GM13976 (cell line): Measurements from ENCODE around the gene MFRP.

Experiments used
- DNase-seq: peaks from one replicate; pipeline ENCODE4 v3.0.0; 2012; ENCODE audit warnings: low spot score
- CTCF ChIP-seq: IDR thresholded peaks from 2 replicates; pipeline ENCODE4 v1.5.1; 2012; ENCODE audit warnings: borderline replicate concordance, mild to moderate bottlenecking; ENCODE audit not compliant: insufficient read depth; ENCODE audit errors: extremely low read depth, missing control alignments, control extremely low read depth
- in situ Hi-C: fragments of 300-500 bp; cut with MboI; formaldehyde crosslinking; loops from one replicate; pipeline ENCODE4 v1.12.0; 2022; ENCODE audit warnings: low sequenced_read_pairs, mixed read lengths, inconsistent platforms; ENCODE audit not compliant: unreplicated experiment

Gene MFRP

GRCh38 chr11:119295178-119295577, 51.3 kb downstream of the MFRP start:
- in situ Hi-C loops, result no loop called here
- TF ChIP-seq CTCF, result no peak
- DNase-seq, result no peak

GRCh38 chr11:119293461-119293860, 53.0 kb downstream of the MFRP start:
- no peak for TF ChIP-seq CTCF
- no peak for DNase-seq
- in situ Hi-C loops, result no loop called here

- no peak for TF ChIP-seq CTCF
- no peak for DNase-seq
- in situ Hi-C loops, result no loop called here
Observed at GRCh38 chr11:119290894-119291497, 55.5 kb downstream of the MFRP start.
